ENCODE measurements around the gene SRSF4.
"Not testable (repeated sequence)": the region's sequence is repeated elsewhere in the genome, so short reads cannot be mapped to it uniquely, and the experiment has no call there.

DNA sequence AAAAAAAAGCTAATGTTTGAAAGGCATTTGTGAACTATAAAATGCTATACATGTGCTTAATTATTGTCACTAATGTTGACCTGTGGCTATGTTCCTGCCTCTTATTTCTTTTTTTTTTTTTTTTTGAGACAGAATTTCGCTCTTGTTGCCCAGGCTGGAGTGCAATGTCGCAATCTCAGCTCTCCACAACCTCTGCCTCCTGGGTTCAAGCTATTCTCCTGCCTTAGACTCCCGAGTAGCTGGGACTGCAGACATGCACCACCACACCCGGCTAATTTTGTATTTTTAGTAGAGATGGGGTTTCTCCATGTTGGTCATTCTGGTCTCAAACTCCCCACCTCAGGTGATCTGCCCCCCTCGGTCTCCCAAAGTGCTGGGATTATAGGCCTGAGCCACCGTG lies 73.7 kb downstream of the SRSF4 start:
- TF ChIP-seq POLR2AphosphoS5 (IDR thresholded peaks at IDR 0.05; ENCODE audit: low read depth, low read length); YY1 (IDR thresholded peaks at IDR 0.05; ENCODE audit: low read depth); CTCF (IDR thresholded peaks at IDR 0.05); MXI1 (IDR thresholded peaks at IDR 0.05; ENCODE audit: low read depth, low read length); CHD2 (IDR thresholded peaks at IDR 0.05; ENCODE audit: low read length, partially characterized antibody); TAF1 (IDR thresholded peaks at IDR 0.05; ENCODE audit: borderline replicate concordance, low read depth, low read length); NRF1 (IDR thresholded peaks at IDR 0.05; ENCODE audit: low read depth, low read length); SIN3A (IDR thresholded peaks at IDR 0.05; ENCODE audit: borderline replicate concordance, low read depth, low read length); EZH2phosphoT487 (IDR thresholded peaks at IDR 0.05; ENCODE audit: borderline replicate concordance, low read depth); ELF1 (IDR thresholded peaks at IDR 0.05); RAD21 (IDR thresholded peaks at IDR 0.05; ENCODE audit: low read length): not testable (repeated sequence)
- TF ChIP-seq, protein P1, sequence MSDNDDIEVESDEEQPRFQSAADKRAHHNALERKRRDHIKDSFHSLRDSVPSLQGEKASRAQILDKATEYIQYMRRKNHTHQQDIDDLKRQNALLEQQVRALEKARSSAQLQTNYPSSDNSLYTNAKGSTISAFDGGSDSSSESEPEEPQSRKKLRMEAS (IDR thresholded peaks at IDR 0.05; ENCODE audit: low read depth) = not testable (repeated sequence)

Data from SK-N-SH (cell line).